Gastrocnemius medialis (tissue), 4 donors: ENCODE measurements around the gene WASL. TPM values are rescaled to one million over a fixed set of nuclear protein-coding genes. Genes with fewer than 3 reads are reported as not detected.

Experiments used
- ATAC-seq, 2 donors: fragments of 150-250 bp; one replicate each; pipeline ENCODE4 v1.9.1; 2016
- DNase-seq, 2 donors: peaks; one replicate each; pipeline ENCODE4 v3.0.0-alpha.2; 2019
- H3K27ac ChIP-seq, 4 donors: fragments of 200-600 bp; sonication (generic); 1 replicate in 1 of 4; 2 replicates in 3 of 4; pipeline ENCODE4 v1.5.1; 2016 to 2018; ENCODE audit warnings: mild to moderate bottlenecking in 2 of 4, moderate library complexity in 1 of 4
- H3K27me3 ChIP-seq, 3 donors: fragments of 200-600 bp; sonication (generic) in 2 of 3; 1 replicate in 1 of 3; 2 replicates in 2 of 3; pipeline versions ENCODE4 v1.5.1 to v1.6.0; 2016 to 2019; ENCODE audit warnings: mild to moderate bottlenecking in 1 of 3, moderate library complexity in 1 of 3
- H3K36me3 ChIP-seq, 2 donors: fragments of 200-600 bp; sonication (generic) in 1 of 2; one replicate each; pipeline ENCODE4 v1.5.1; 2017 to 2018
- H3K4me1 ChIP-seq, 2 donors: fragments of 200-600 bp; sonication (generic) in 1 of 2; one replicate each; pipeline ENCODE4 v1.5.1; 2016 to 2017; ENCODE audit warnings: mild to moderate bottlenecking in 2 of 2
- H3K4me3 ChIP-seq, 4 donors: fragments of 200-600 bp; sonication (generic) in 3 of 4; 1 replicate in 1 of 4; 2 replicates in 3 of 4; pipeline ENCODE4 v1.5.1; 2016 to 2019; ENCODE audit warnings: mild to moderate bottlenecking in 2 of 4
- H3K9me3 ChIP-seq, 3 donors: fragments of 200-600 bp; sonication (generic) in 2 of 3; 1 replicate in 1 of 3; 2 replicates in 2 of 3; pipeline ENCODE4 v1.5.1; 2016 to 2019
- CTCF ChIP-seq, 5 experiments: fragments of 450-650 bp in 3 of 5; fragments of 200-600 bp in 2 of 5; sonication (generic) in 2 of 5; IDR thresholded peaks in 4 of 5; conservative IDR thresholded peaks in 1 of 5; 1 replicate in 4 of 5; 2 replicates in 1 of 5; pipeline ENCODE4 v1.5.1; 2016 to 2019; ENCODE audit warnings: antibody characterized with exemption in 5 of 5, mild to moderate bottlenecking in 3 of 5, moderate library complexity in 3 of 5
- POLR2A ChIP-seq, 2 donors: fragments of 450-650 bp; IDR thresholded peaks; one replicate each; pipeline ENCODE4 v1.6.1; 2017; ENCODE audit warnings: antibody characterized with exemption in 2 of 2, mild to moderate bottlenecking in 2 of 2, moderate library complexity in 2 of 2
- in situ Hi-C, 4 donors: fragments of 200-750 bp; cut with MboI; loops; one replicate each; pipeline versions ENCODE4 v1.15.0 to v1.8.0; 2017; ENCODE audit warnings: low sequenced_read_pairs in 4 of 4
- intact Hi-C: fragments of 100-400 bp; cut with DNase I; formaldehyde crosslinking; loops from one replicate; pipeline ENCODE4 v1.15.1; 2023; ENCODE audit warnings: low total_unique reads
- total RNA-seq, 4 donors: library from RNA; depleted of rRNA; stranded (reverse); fragments of >200 nt; gene quantifications; one replicate each; pipeline versions ENCODE4 v1.1.0 to v1.2.3, GENCODE V29; 2016

The WASL gene
- total RNA-seq, 4 donors from 2014 or later: 29.0 to 40.4 (median 33.0) TPM

DNA sequence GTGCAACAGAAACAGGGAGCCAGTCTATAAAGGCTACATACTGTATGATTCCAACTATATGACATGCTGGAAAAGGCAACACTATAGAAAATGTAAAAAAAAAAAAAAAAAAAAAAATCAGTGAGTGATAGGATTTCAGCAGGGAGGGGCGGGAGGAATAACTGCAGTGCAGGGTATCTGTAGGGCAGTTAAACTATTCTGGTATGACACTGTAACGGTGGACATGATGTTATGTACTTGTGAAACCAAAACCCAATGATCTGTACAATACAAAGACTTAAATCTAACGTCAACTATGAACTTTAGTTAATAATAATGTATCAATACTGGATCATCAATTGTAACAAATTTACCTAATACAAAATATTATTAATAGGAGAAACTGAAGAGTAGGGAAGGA, 14.3 kb downstream of the WASL start:
- H3K27me3 ChIP-seq: no peaks in the 10 kb centered on the region
- H3K27ac ChIP-seq: no peak overlapping the region
- ATAC-seq (no peak), DNase-seq (no peak)
- intact Hi-C loops (no loop called here), in situ Hi-C loops (loop anchor here in 1 of 4 donors (25.0 kb wide), 1 partner anchor 1203 kb away; the partner anchor contains the start of gene POT1)
- no peak overlapping the region for H3K4me3 ChIP-seq
- TF ChIP-seq POLR2A (IDR thresholded peaks at IDR 0.05) (no peak), CTCF (IDR thresholded peaks at IDR 0.05 in 4 of 5, conservative IDR thresholded peaks at IDR 0.05 in 1 of 5) (no peak)
- peaks cover 11 to 27% of the 10 kb centered on the region in 2 donors for H3K4me1 ChIP-seq
- no peaks in the 10 kb centered on the region for H3K9me3 ChIP-seq
- no peaks in the 10 kb centered on the region for H3K36me3 ChIP-seq

- H3K4me1 ChIP-seq: peaks cover 0 to 36% of the 10 kb centered on the region in 2 donors
- no peak for ATAC-seq
- intact Hi-C loops (no loop called here), in situ Hi-C loops (loop anchor here in 1 of 4 donors (25.0 kb wide), 1 partner anchor 1205 kb away; the partner anchor contains the start of gene POT1)
- H3K9me3 ChIP-seq: no peaks in the 10 kb centered on the region
- no peak overlapping the region for H3K4me3 ChIP-seq
- H3K27ac ChIP-seq: no peak overlapping the region
- H3K36me3 ChIP-seq: no peaks in the 10 kb centered on the region
- DNase-seq: no peak
- H3K27me3 ChIP-seq: no peaks in the 10 kb centered on the region
- TF ChIP-seq POLR2A (IDR thresholded peaks at IDR 0.05) (no peak), CTCF (IDR thresholded peaks at IDR 0.05 in 4 of 5, conservative IDR thresholded peaks at IDR 0.05 in 1 of 5) (no peak)
These were observed 16.3 kb downstream of the WASL start for GRCh38 chr7:123732413-123733091.

DNA sequence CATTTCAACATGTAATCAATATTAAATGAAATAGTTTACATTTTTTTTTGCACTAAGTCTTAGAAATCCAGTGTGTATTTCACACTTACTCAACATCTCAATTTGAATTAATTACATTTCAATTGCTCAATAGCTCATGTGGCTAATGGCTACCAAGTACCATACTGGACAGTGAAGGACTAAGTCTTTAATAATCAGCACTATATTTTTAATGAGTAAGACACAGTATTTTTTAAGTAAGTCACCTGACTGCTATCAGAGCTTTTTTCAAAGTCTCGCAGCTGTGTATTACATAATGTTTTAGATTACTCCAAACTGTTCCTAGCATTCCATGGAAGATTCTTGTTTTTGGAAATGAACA, 19.6 kb downstream of the WASL start:
- DNase-seq (no peak), ATAC-seq (no peak)
- no peak for TF ChIP-seq CTCF (IDR thresholded peaks at IDR 0.05 in 4 of 5, conservative IDR thresholded peaks at IDR 0.05 in 1 of 5)
- TF ChIP-seq POLR2A (IDR thresholded peaks at IDR 0.05): no peak
- H3K36me3 ChIP-seq: no peaks in the 10 kb centered on the region
- in situ Hi-C loops: loop anchor here in 1 of 4 donors (25.0 kb wide), 1 partner anchor 1208 kb away; the partner anchor contains the start of gene POT1
- H3K4me1 ChIP-seq: peaks cover 29 to 35% of the 10 kb centered on the region in 2 donors
- intact Hi-C loops: no loop called here
- no peak overlapping the region for H3K4me3 ChIP-seq
- no peaks in the 10 kb centered on the region for H3K27me3 ChIP-seq
- H3K9me3 ChIP-seq: no peaks in the 10 kb centered on the region
- no peak overlapping the region for H3K27ac ChIP-seq

DNA sequence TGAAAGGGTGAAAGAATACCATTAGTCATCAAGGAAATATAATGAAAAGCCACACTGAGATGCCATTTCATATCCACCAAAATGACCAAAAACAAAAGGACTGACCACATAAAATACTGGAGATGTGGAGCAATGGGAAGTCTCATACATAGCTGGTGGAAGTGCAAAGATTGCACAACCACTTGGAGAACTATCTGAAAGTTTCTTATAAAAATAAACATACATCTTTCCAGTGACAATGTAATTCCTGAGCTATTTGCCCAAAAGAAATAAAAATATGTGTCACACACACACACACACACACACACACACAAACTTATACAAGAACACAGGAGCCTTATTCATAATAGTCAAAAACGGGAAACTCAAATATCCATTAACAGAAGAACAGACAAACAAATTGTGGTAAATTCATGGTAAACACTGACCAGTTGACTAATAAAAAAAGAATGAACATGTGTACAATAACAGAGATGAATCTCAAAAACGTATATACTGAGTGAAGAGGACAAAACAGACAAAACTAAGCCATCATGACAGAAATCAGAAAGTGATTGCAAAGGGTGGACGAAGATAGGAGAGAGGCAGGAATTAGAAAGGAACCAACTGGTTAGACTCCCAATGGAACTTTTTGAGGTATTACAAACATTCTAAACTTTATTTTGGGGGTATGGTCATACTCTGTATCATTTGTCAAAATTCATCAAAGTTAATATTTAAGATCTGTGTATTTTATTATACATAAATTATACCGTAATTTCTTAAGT, 21.5 kb downstream of the WASL start:
- Histone ChIP-seq H3K4me1 (peaks cover 34 to 48% of the 10 kb centered on the region in 2 donors), H3K27ac (no peak overlapping the region), H3K36me3 (no peaks in the 10 kb centered on the region), H3K9me3 (no peaks in the 10 kb centered on the region), H3K27me3 (no peaks in the 10 kb centered on the region), H3K4me3 (no peak overlapping the region)
- ATAC-seq: no peak
- intact Hi-C loops: no loop called here
- in situ Hi-C loops: loop anchor here in 1 of 4 donors (25.0 kb wide), 1 partner anchor 1210 kb away; the partner anchor contains the start of gene POT1
- TF ChIP-seq CTCF (IDR thresholded peaks at IDR 0.05 in 4 of 5, conservative IDR thresholded peaks at IDR 0.05 in 1 of 5): no peak
- no peak for TF ChIP-seq POLR2A (IDR thresholded peaks at IDR 0.05)
- DNase-seq: no peak
